Measurements from ENCODE around the gene YY1. TPM values are rescaled to one million over a fixed set of nuclear protein-coding genes. Genes with fewer than 3 reads are reported as not detected.

Gene YY1
- total and polyA plus RNA-seq, 9 of the 15 experiments (the other 6 are each of a cell fraction or from before 2014, with no cell fraction given), result 20.8 to 74.2 (median 46.7) TPM

GRCh38 chr14:100274250-100274649, 35.3 kb downstream of the YY1 start:
- Histone ChIP-seq H2AFZ (ENCODE audit: low read depth, low read length) (no peak overlapping the region), H3K9me3 (replicated peaks; ENCODE audit: control insufficient read depth, insufficient read depth, low read depth, low read length) (no peaks in the 10 kb centered on the region), H3K9ac (ENCODE audit: insufficient read depth in 1 of 2, low read depth in 2 of 2, low read length in 2 of 2) (no peak overlapping the region), H3K27ac (ENCODE audit: extremely low read depth, low read depth, low read length) (no peak overlapping the region), H3K79me2 (ENCODE audit: control insufficient read depth, insufficient read depth, low read length) (peaks cover 86% of the 10 kb centered on the region), H3K36me3 (ENCODE audit: control insufficient read depth, insufficient read depth, low read length) (peaks cover 67% of the 10 kb centered on the region; the same call in 2 of the 3 replicates), H3K4me3 (no peak overlapping the region), H3K9me1 (ENCODE audit: control insufficient read depth, insufficient read depth, low read length) (no peaks in the 10 kb centered on the region), H3K4me2 (ENCODE audit: insufficient read depth, low read length) (no peak overlapping the region), H3K27me3 (ENCODE audit: control insufficient read depth in 2 of 2, insufficient read depth in 2 of 2, low read length in 2 of 2) (no peaks in the 10 kb centered on the region), H4K20me1 (replicated peaks; ENCODE audit: control insufficient read depth, insufficient read depth, low read length) (0 out of 2 replicates have a peak, but pooled peaks cover 6% of the 10 kb centered on the region), H3K4me1 (replicated peaks in 1 of 2; ENCODE audit: control insufficient read depth in 2 of 2, insufficient read depth in 2 of 2, low read length in 2 of 2) (peaks cover 0 to 3% of the 10 kb centered on the region in 2 experiments; a peak in 2 of 5 replicates)
- ChIA-PET POLR2A (interaction anchor here (0.5 to 1.0 kb wide), 3 partner anchors 12 to 50 kb away, joined by 3 read pairs; no protein-coding TSS in a partner anchor), CTCF (ENCODE audit: low intra/inter-chr PET ratio) (no interaction called here)
- TF ChIP-seq KDM2B (CRISPR knock-in tag; IDR thresholded peaks at IDR 0.05) (no peak), ZNF639 (CRISPR knock-in tag; conservative IDR thresholded peaks at IDR 0.05 in 1 of 2, IDR thresholded peaks at IDR 0.05 in 1 of 2) (no peak), ZNF184 (CRISPR knock-in tag; IDR thresholded peaks at IDR 0.05) (no peak), NR2C1 (IDR thresholded peaks at IDR 0.05) (no peak), NR2C1 (tag; IDR thresholded peaks at IDR 0.05) (no peak)
- ATAC-seq (no peak), FAIRE-seq (no peak), DNase-seq (ENCODE audit: extremely low read depth in 1 of 4, low spot score in 3 of 4) (no peak)
- 88% methylated on average over 4 of the region's 4 CpGs for WGBS (ENCODE audit: insufficient coverage, low coverage, missing lambda C conversion rate)
- intact Hi-C loops (cut with micrococcal nuclease), result no loop called here
- in situ Hi-C loops (cut with MboI), result no loop called here
- BruUV-seq (replicated peaks), result no TSS peak
